GM19023 (cell line): ENCODE measurements around the gene CTBP2.

Experiments
- ATAC-seq: cut with Tn5 transposase; IDR thresholded peaks from one replicate; pipeline ENCODE4 v1.9.1; 2021; ENCODE audit warnings: mild to moderate bottlenecking, moderate library complexity; ENCODE audit not compliant: unreplicated experiment

CTBP2 gene

GRCh38 chr10:125014086-125014830 is 146.1 kb downstream of the CTBP2 start:
- no peak for ATAC-seq

GRCh38 chr10:125013529-125013872 is 146.9 kb downstream of the CTBP2 start:
- ATAC-seq: no peak

- ATAC-seq: no peak
Measured at GRCh38 chr10:125012851-125013528, 147.4 kb downstream of the CTBP2 start.

GRCh38 chr10:125011926-125012705 is 148.2 kb downstream of the CTBP2 start:
- no peak for ATAC-seq

- no peak for ATAC-seq
Measured at GRCh38 chr10:125011171-125011925, 149.0 kb downstream of the CTBP2 start.

GRCh38 chr10:125010362-125010761 is 150.0 kb downstream of the CTBP2 start:
- ATAC-seq: no peak

- ATAC-seq: no peak
Measured at GRCh38 chr10:125009661-125010161, 150.7 kb downstream of the CTBP2 start.

- ATAC-seq: no peak
Measured at GRCh38 chr10:125008689-125009638, 151.4 kb downstream of the CTBP2 start.

GRCh38 chr10:125007436-125007835 is 152.9 kb downstream of the CTBP2 start:
- no peak for ATAC-seq

GRCh38 chr10:125006921-125007426 is 153.4 kb downstream of the CTBP2 start:
- no peak for ATAC-seq

GRCh38 chr10:125006188-125006680 is 154.1 kb downstream of the CTBP2 start:
- ATAC-seq: no peak

- no peak for ATAC-seq
Measured at GRCh38 chr10:125005312-125006187, 154.8 kb downstream of the CTBP2 start.

GRCh38 chr10:125004571-125005311 is 155.6 kb downstream of the CTBP2 start:
- no peak for ATAC-seq

- ATAC-seq: no peak
Measured at GRCh38 chr10:125003901-125004467, 156.4 kb downstream of the CTBP2 start.

GRCh38 chr10:125003146-125003900 is 157.0 kb downstream of the CTBP2 start:
- ATAC-seq: no peak

GRCh38 chr10:125002423-125003145 is 157.8 kb downstream of the CTBP2 start:
- ATAC-seq: no peak
